Spleen (tissue), 11 donors: ENCODE measurements around the gene ZFYVE19. TPM values are rescaled to one million over a fixed set of nuclear protein-coding genes. Genes with fewer than 3 reads are reported as not detected.
A peak's percentile ranks its signal among the peaks of the same experiment; 100 is the strongest.
"Not testable (repeated sequence)": the region's sequence is repeated elsewhere in the genome, so short reads cannot be mapped to it uniquely, and the experiment has no call there.

Experiments used
- DNase-seq: peaks from one replicate; pipeline ENCODE4 v3.0.0-alpha.2; 2020
- H3K27ac ChIP-seq, 8 donors: fragments of 200-600 bp; sonication (generic) in 7 of 8; 1 replicate in 4 of 8; 2 replicates in 4 of 8; pipeline versions ENCODE4 v1.5.0 to v1.8.0; 2016 to 2021; ENCODE audit warnings: inconsistent platforms in 4 of 8, mild to moderate bottlenecking in 4 of 8, moderate library complexity in 1 of 8
- H3K27me3 ChIP-seq, 7 donors: fragments of 200-600 bp; sonication (generic) in 6 of 7; replicated peaks in 1 of 7; 1 replicate in 4 of 7; 2 replicates in 3 of 7; pipeline versions ENCODE4 v1.5.0 to v1.8.0; 2016 to 2021; ENCODE audit warnings: inconsistent platforms in 3 of 7, mild to moderate bottlenecking in 1 of 7
- H3K36me3 ChIP-seq, 6 donors: fragments of 200-600 bp; sonication (generic) in 5 of 6; 1 replicate in 4 of 6; 2 replicates in 2 of 6; pipeline versions ENCODE4 v1.5.0 to v1.8.0; 2016 to 2021; ENCODE audit warnings: inconsistent platforms in 2 of 6
- H3K4me1 ChIP-seq, 6 donors: fragments of 200-600 bp; sonication (generic) in 5 of 6; 1 replicate in 3 of 6; 2 replicates in 3 of 6; pipeline versions ENCODE4 v1.5.0 to v1.8.0; 2016 to 2021; ENCODE audit warnings: inconsistent platforms in 3 of 6
- H3K4me3 ChIP-seq, 8 donors: fragments of 200-600 bp; sonication (generic) in 7 of 8; 1 replicate in 4 of 8; 2 replicates in 4 of 8; pipeline versions ENCODE4 v1.5.0 to v1.8.0; 2016 to 2021; ENCODE audit warnings: inconsistent platforms in 4 of 8, mild to moderate bottlenecking in 4 of 8, moderate library complexity in 2 of 8
- H3K9me3 ChIP-seq, 8 donors: fragments of 200-600 bp; sonication (generic) in 7 of 8; 1 replicate in 4 of 8; 2 replicates in 4 of 8; pipeline versions ENCODE4 v1.5.0 to v1.8.0; 2016 to 2021; ENCODE audit warnings: inconsistent platforms in 4 of 8
- CTCF ChIP-seq, 11 experiments: fragments of 200-600 bp in 7 of 11; fragments of 450-650 bp in 4 of 11; sonication (generic) in 4 of 11; IDR thresholded peaks in 8 of 11; conservative IDR thresholded peaks in 3 of 11; 1 replicate in 7 of 11; 2 replicates in 4 of 11; pipeline versions ENCODE4 v1.4.0 to v1.8.0; 2016 to 2021; ENCODE audit warnings: antibody characterized with exemption in 11 of 11, inconsistent platforms in 4 of 11, mild to moderate bottlenecking in 1 of 11
- POLR2A ChIP-seq, 3 donors: fragments of 450-650 bp; IDR thresholded peaks; one replicate each; pipeline ENCODE4 v1.5.1; 2017; ENCODE audit warnings: antibody characterized with exemption in 3 of 3, mild to moderate bottlenecking in 1 of 3
- POLR2AphosphoS5 ChIP-seq, 3 donors: sonication (generic); formaldehyde crosslinking; IDR thresholded peaks; one replicate each; pipeline ENCODE4 v1.5.1; 2017; ENCODE audit warnings: antibody characterized with exemption in 3 of 3
- WGBS, 5 donors: extraction: QIAGEN DNeasy Blood & Tissue Kit in 3 of 5; methylation state at CpG; one replicate each; pipeline versions ENCODE4 v1.1.5 to v1.1.7; 2013 to 2018; 5-methylcytosine and 5-hydroxymethylcytosine counted together
- intact Hi-C: fragments of 100-400 bp; cut with DNase I; formaldehyde crosslinking; loops from one replicate; pipeline ENCODE4 v1.15.0; 2023; ENCODE audit warnings: low total_unique reads
- polyA plus RNA-seq, 3 donors: library from polyadenylated mRNA; stranded (reverse); fragments of 200-250 nt; gene quantifications; one replicate each; pipeline ENCODE4 v1.2.1, GENCODE V29; 2013
- small RNA-seq, 4 donors: library from RNA; depleted of rRNA; stranded (forward); fragments of <200 nt; gene quantifications; one replicate each; pipeline ENCODE3, GENCODE V24; 2016
- total RNA-seq, 7 donors: library from RNA; depleted of rRNA in 3 of 7; stranded (reverse); fragments of >200 nt in 3 of 7; fragmentation: NEBNext Ultra II Directional in 4 of 7; extraction: Animal tissue kit (Norgen Biotek cat#: 25700) in 4 of 7; gene quantifications; one replicate each; pipeline versions ENCODE4 v1.1.0 to v1.2.1, GENCODE V29; 2016 to 2021
- donor health status: healthy with polysubstance abuse.
- donor health status: DM: no; HTN: no; CAD: no; lungs with moderate emphysema.
- donor health status: DM: no; HTN: no; CAD: no.
- donor health status: Bipolar disorder and iron deficiency.
- donor health status: healthy.
- donor health status: DM: no; HTN: no; CAD: no.
- donor health status: DM: yes; HTN: yes; CAD: no.

Gene ZFYVE19
- total and polyA plus RNA-seq, 10 donors = 16.1 to 31.7 (median 22.3) TPM

- peak in 1 of 3 donors; percentile 19 for TF ChIP-seq POLR2AphosphoS5 (IDR thresholded peaks at IDR 0.05)
- TF ChIP-seq CTCF (IDR thresholded peaks at IDR 0.05 in 8 of 11, conservative IDR thresholded peaks at IDR 0.05 in 3 of 11) = peak; percentile 48 to 89 (median 68)
- no peak for TF ChIP-seq POLR2A (IDR thresholded peaks at IDR 0.05)
- no peak overlapping the region for H3K4me3 ChIP-seq
- H3K9me3 ChIP-seq = no peaks in the 10 kb centered on the region
- H3K27me3 ChIP-seq = peaks cover 0 to 6% (median 0%) of the 10 kb centered on the region in 7 donors
- peak; percentile 90 for DNase-seq
- H3K36me3 ChIP-seq = peaks cover 0 to 27% (median 2%) of the 10 kb centered on the region in 6 donors
- WGBS, 5 donors = 47 to 56% (median 51%) methylated on average over 15 to 18 of the region's 18 CpGs
- intact Hi-C loops = loop anchor here (2.0 kb wide), 1 partner anchor 31 kb away; no protein-coding TSS in a partner anchor
- H3K27ac ChIP-seq = no peak overlapping the region
- peaks cover 0 to 21% (median 12%) of the 10 kb centered on the region in 6 donors for H3K4me1 ChIP-seq
Measured at GRCh38 chr15:40859206-40859851, 52.4 kb downstream of the ZFYVE19 start.

- H3K4me3 ChIP-seq, DNase-seq, intact Hi-C loops, H3K27ac ChIP-seq, H3K27me3 ChIP-seq, H3K9me3 ChIP-seq: not testable (repeated sequence)
- WGBS, 5 donors = 76 to 86% (median 77%) methylated on average over 4 of the region's 4 CpGs
- Histone ChIP-seq H3K4me1 (peaks cover 0 to 21% (median 12%) of the 10 kb centered on the region in 6 donors), H3K36me3 (peaks cover 0 to 10% (median 0%) of the 10 kb centered on the region in 6 donors)
Measured at GRCh38 chr15:40861147-40861546, 54.3 kb downstream of the ZFYVE19 start.

GRCh38 chr15:40863660-40864270 lies 56.9 kb downstream of the ZFYVE19 start:
- no peaks in the 10 kb centered on the region for H3K36me3 ChIP-seq
- 49 to 80% (median 78%) methylated on average over 3 to 4 of the region's 4 CpGs for WGBS, 5 donors
- no peak for TF ChIP-seq CTCF (IDR thresholded peaks at IDR 0.05 in 8 of 11, conservative IDR thresholded peaks at IDR 0.05 in 3 of 11)
- no peak for TF ChIP-seq POLR2A (IDR thresholded peaks at IDR 0.05)
- TF ChIP-seq POLR2AphosphoS5 (IDR thresholded peaks at IDR 0.05) = no peak
- H3K27me3 ChIP-seq = peaks cover 0 to 6% (median 0%) of the 10 kb centered on the region in 7 donors
- no peak overlapping the region for H3K27ac ChIP-seq
- DNase-seq = no peak
- peaks cover 0 to 7% (median 3%) of the 10 kb centered on the region in 6 donors for H3K4me1 ChIP-seq
- H3K9me3 ChIP-seq = no peaks in the 10 kb centered on the region
- H3K4me3 ChIP-seq = no peak overlapping the region
- intact Hi-C loops = no loop called here

Small RNA genes within 50 kb of the gene (small RNA-seq; reads per million reads assigned to genes)
- gene SUMO2P15 = 0 reads per million in 4 donors

Other genes starting within 250 kb of the ZFYVE19 start
- 10 to 100 TPM; 38.9 to 64.1 (median 46.4) TPM for gene CCDC32, start 242.0 kb upstream of the ZFYVE19 start, total RNA-seq
- 10 to 100 TPM; 27.3 to 42.5 (median 33.6) TPM for gene CCDC32, start 242.0 kb upstream of the ZFYVE19 start, polyA plus RNA-seq
- gene RPUSD2, start 237.8 kb upstream of the ZFYVE19 start, total RNA-seq = 10 to 100 TPM in 1 of 7 donors, 1 to 10 TPM in 6; 7.1 to 11.0 (median 8.3) TPM
- 10 to 100 TPM; 11.2 to 12.3 (median 12.2) TPM for gene RPUSD2, start 237.8 kb upstream of the ZFYVE19 start, polyA plus RNA-seq
- 1 to 10 TPM; 2.1 to 9.7 (median 4.6) TPM for gene KNL1, start 212.8 kb upstream of the ZFYVE19 start, total RNA-seq
- 1 to 10 TPM in 1 of 3 donors, under 1 TPM in 2; 0.52 to 2.1 (median 0.67) TPM for gene KNL1, start 212.8 kb upstream of the ZFYVE19 start, polyA plus RNA-seq
- 1 to 10 TPM in 5 of 7 donors, under 1 TPM in 2; 0.43 to 5.5 (median 3.0) TPM for gene RAD51, start 111.9 kb upstream of the ZFYVE19 start, total RNA-seq
- gene RAD51, start 111.9 kb upstream of the ZFYVE19 start, polyA plus RNA-seq = 1 to 10 TPM in 2 of 3 donors, under 1 TPM in 1; 0.72 to 4.7 (median 2.0) TPM
- 10 to 100 TPM; 19.7 to 32.2 (median 25.6) TPM for gene RMDN3, start 51.8 kb upstream of the ZFYVE19 start, total RNA-seq
- gene RMDN3, start 51.8 kb upstream of the ZFYVE19 start, polyA plus RNA-seq = 10 to 100 TPM; 13.0 to 15.4 (median 13.7) TPM
- 10 to 100 TPM in 4 of 7 donors, 1 to 10 TPM in 3; 6.1 to 21.9 (median 13.6) TPM for gene GCHFR, start 43.0 kb upstream of the ZFYVE19 start, total RNA-seq
- 10 to 100 TPM; 17.7 to 38.0 (median 23.6) TPM for gene GCHFR, start 43.0 kb upstream of the ZFYVE19 start, polyA plus RNA-seq
- gene C15orf62, start 37.1 kb upstream of the ZFYVE19 start, total RNA-seq = under 1 TPM in 6 of 7 donors, not detected in 1; 0.20 to 0.66 (median 0.39) TPM
- under 1 TPM; 0.36 to 0.39 (median 0.38) TPM for gene C15orf62, start 37.1 kb upstream of the ZFYVE19 start, polyA plus RNA-seq
- gene DNAJC17, start 384 bp downstream of the ZFYVE19 start, total RNA-seq = 10 to 100 TPM; 16.2 to 57.1 (median 41.1) TPM
- gene DNAJC17, start 384 bp downstream of the ZFYVE19 start, polyA plus RNA-seq = 10 to 100 TPM; 52.5 to 61.5 (median 60.4) TPM
- gene PPP1R14D, start 21.6 kb downstream of the ZFYVE19 start, total RNA-seq = not detected
- under 1 TPM in 1 of 3 donors, not detected in 2; 0.30 TPM for gene PPP1R14D, start 21.6 kb downstream of the ZFYVE19 start, polyA plus RNA-seq
- 10 to 100 TPM in 4 of 7 donors, 1 to 10 TPM in 3; 6.5 to 25.8 (median 11.3) TPM for gene SPINT1, start 37.0 kb downstream of the ZFYVE19 start, total RNA-seq
- 1 to 10 TPM; 4.8 to 5.6 (median 5.0) TPM for gene SPINT1, start 37.0 kb downstream of the ZFYVE19 start, polyA plus RNA-seq
- gene RHOV, start 67.1 kb downstream of the ZFYVE19 start, total RNA-seq = not detected
- gene RHOV, start 67.1 kb downstream of the ZFYVE19 start, polyA plus RNA-seq = under 1 TPM in 2 of 3 donors, not detected in 1; 0.06 to 0.19 TPM
- 10 to 100 TPM; 18.6 to 29.1 (median 25.3) TPM for gene VPS18, start 87.4 kb downstream of the ZFYVE19 start, total RNA-seq
- gene VPS18, start 87.4 kb downstream of the ZFYVE19 start, polyA plus RNA-seq = 10 to 100 TPM in 1 of 3 donors, 1 to 10 TPM in 2; 7.2 to 15.8 (median 7.4) TPM
- 10 to 100 TPM in 5 of 7 donors, 1 to 10 TPM in 2; 7.6 to 26.3 (median 11.0) TPM for gene DLL4, start 122.3 kb downstream of the ZFYVE19 start, total RNA-seq
- gene DLL4, start 122.3 kb downstream of the ZFYVE19 start, polyA plus RNA-seq = 1 to 10 TPM; 1.2 to 5.0 (median 2.3) TPM
- 1 to 10 TPM in 6 of 7 donors, under 1 TPM in 1; 0.92 to 5.5 (median 1.7) TPM for gene CHAC1, start 146.4 kb downstream of the ZFYVE19 start, total RNA-seq
- 1 to 10 TPM in 2 of 3 donors, under 1 TPM in 1; 0.39 to 1.5 (median 1.1) TPM for gene CHAC1, start 146.4 kb downstream of the ZFYVE19 start, polyA plus RNA-seq